Activated effector memory CD4-positive, alpha-beta T cell treated with Interleukin-2 at 50 U/mL for 16 hours (primary cell): ENCODE data around the gene NME2.

ENCODE experiments used
- DNase-seq: peaks from one replicate; pipeline ENCODE4 v3.0.0-alpha.2; 2020

Gene NME2

GRCh38 chr17:51214920-51215319 lies 48.7 kb downstream of the NME2 start:
- no peak for DNase-seq

GRCh38 chr17:51217946-51218345 lies 51.7 kb downstream of the NME2 start:
- no peak for DNase-seq

DNA sequence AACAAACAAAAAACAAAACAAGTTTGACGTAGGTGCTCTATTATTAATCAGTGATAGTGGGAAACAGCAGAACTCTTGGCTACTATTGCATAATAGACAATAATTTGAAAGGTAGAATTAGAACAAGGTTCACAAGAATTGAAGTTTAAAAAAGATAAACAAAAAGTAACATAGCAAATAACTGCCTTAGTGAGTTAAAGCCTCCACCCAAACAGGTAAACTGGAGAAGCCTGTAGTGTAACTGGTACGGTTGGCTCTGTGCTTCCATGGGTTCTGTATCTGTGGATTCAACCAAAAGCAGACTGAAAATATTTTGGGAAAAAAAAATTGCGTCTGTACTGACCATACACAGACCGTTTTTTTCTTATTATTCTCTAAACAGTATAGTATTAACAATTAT lies 55.1 kb downstream of the NME2 start:
- DNase-seq: no peak
